NCI-H345 treated with DMSO at 0.1 percent for 48 hours (cell line): ENCODE results near the gene SFTPA1.
"Not testable (repeated sequence)": the region's sequence is repeated elsewhere in the genome, so short reads cannot be mapped to it uniquely, and the experiment has no call there.

Experiments used
- DNase-seq: peaks from one replicate; lab custom pipeline; 2025; ENCODE audit not compliant: unreplicated experiment; lab: John Stamatoyannopoulos, UW

The SFTPA1 gene

DNA sequence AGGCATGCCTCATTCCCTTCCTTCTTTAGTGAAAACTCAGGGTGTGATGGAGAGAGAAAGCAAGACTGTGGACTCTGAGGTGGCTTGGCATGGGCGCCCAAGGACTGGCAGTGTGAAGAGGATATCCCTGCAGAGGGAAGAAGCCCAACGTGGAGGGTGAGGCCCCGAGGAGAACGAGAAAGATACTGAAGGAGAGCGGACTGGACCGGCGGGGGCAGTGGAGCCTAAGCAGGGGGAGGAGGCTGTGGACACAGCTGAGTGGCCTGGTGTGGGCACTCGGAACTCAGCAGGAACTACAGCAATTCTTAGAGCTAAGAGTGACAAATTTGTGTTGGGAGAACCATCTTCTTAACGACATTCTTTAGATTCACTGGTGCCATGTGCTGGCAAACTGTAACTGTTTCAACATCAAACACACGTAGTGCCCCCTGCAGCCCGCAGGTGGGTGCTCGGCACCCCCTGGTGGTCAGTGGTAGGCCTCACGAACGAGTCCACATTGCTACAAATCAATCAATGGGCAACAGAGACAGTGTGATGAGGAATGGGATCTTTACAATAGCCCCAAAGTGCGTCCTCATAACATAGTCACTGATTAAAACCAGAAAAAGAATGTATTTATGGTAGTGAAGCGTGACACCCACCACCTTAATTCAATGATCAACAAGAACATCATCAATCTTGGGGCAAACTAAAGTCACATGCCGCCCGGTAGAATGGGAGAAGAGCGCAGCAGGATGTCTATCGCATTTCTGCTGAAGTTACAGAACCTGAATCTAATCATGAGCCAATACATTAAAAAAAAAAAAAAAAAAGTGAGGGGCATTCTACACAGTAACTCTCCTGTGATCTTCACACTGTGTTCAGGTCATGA lies 2.0 kb upstream of the SFTPA1 start:
- DNase-seq, result no peak

GRCh38 chr10:79611193-79611976 lies 646 bp downstream of the SFTPA1 start:
- DNase-seq, result not testable (repeated sequence)

- no peak for DNase-seq
Observed at GRCh38 chr10:79615577-79615976, 4.8 kb downstream of the SFTPA1 start.

- DNase-seq, result no peak
Observed at GRCh38 chr10:79616164-79616563, 5.4 kb downstream of the SFTPA1 start.

GRCh38 chr10:79623663-79624062 lies 12.9 kb downstream of the SFTPA1 start:
- not testable (repeated sequence) for DNase-seq

- DNase-seq, result no peak
Observed at GRCh38 chr10:79627075-79627474, 16.3 kb downstream of the SFTPA1 start.

DNA sequence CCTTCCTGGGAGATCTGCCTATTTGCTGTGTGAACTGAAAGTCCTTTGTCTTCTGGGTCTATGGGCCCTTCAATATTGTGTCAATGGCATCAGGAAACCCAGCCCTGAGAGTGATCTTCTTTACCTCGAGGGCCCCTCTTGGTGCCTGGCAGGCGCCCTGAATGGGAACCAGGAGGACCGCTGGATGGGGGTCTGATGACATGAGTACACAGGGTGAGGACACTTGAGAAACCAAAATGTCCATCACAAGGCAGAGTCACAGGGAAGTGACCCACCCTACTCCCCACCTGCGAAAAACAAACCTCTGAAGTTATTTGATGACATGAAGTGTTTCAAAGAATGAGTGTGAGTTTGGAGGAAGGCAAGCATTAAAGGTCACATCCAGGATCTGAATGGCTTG lies 17.3 kb downstream of the SFTPA1 start:
- no peak for DNase-seq

DNA sequence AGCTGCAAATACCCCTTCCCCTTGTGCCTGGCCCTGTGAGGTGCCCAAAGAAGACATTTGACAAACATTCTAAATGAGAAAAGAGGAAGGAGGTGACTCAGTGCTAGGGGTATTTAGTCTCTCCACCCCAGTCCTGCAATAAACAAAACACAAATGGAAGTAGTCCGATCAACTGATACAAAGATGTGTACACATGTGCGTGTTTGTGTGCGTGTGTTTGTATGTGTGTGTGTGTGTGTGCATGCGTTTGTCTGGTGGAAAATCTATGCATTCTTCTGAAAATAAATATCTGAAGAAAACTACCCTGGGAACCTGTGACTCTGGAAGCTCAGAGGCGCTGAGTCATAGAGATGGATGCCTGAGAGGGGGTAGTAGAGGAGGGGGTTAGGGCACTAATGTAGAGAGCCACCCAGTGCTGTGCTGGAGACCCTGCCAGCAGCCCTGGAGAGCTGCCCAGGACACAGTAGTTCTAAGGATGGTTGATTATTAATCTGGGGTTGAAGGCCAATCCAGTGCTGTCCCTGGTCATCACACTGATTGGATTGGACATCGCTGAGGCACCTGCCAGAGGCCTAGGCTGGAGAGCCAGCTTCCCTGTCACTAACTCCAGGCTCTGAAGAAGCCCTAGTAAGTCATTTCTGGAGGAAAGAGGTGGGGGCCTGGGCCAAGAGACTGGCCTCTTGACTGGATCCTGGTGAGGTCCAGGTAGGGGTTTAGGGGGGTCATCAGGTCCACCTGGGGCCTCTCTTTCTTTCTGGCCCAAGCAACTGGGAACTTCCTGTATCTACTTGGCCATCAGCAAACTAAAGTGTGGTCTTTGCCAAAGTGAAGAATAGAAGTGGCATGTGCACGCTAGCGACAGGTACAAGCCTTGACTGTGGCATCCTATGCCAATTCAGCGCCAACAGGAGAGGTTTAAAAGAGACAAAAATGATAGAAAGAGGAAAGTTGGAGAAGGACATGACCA lies 18.5 kb downstream of the SFTPA1 start:
- DNase-seq, result no peak

GRCh38 chr10:79629955-79630327 lies 19.2 kb downstream of the SFTPA1 start:
- DNase-seq, result no peak

- not testable (repeated sequence) for DNase-seq
Observed at GRCh38 chr10:79636654-79637199, 26.0 kb downstream of the SFTPA1 start.

DNA sequence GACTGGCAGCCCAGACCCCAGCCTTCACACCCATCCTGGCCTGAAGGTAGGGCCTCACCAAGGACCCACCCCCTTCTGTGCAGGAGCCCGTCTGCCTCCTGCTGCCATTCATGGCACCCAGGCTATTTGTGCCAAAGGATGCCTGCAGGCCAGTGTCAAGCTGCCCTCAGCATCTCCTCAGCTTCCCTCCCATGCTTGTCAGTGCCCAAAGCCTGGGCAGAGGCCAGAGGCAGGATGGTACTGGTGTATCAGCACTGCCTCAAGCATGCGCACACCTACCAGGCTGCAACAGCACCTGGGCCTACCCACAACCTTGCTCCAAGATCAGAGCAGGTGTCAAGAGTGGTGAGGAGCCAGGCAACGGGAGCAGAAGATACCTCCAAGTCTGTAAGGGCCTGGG lies 27.6 kb downstream of the SFTPA1 start:
- DNase-seq, result no peak

GRCh38 chr10:79652695-79653094 lies 42.0 kb downstream of the SFTPA1 start:
- not testable (repeated sequence) for DNase-seq

DNA sequence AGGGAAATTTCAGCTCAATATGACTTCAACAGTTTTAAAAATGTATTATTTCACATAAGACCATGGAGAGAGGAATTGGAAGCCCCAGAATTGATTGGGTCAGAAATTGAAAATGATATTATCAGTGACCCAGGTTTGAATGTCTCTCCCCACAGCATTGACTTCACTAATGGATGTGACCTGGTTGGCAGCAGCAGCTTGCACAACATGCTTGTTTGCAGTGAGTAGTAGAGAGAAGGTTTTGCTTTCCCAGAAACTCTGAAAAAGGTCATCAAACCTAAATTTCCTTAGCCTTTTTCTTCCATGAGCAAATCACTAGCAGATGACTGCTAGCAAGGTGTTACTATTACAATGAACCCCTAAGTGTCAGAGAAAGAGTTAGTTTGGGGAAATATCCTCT lies 52.5 kb downstream of the SFTPA1 start:
- DNase-seq, result not testable (repeated sequence)

GRCh38 chr10:79664686-79665085 lies 53.9 kb downstream of the SFTPA1 start:
- not testable (repeated sequence) for DNase-seq
